ENCODE results near the gene C4BPA. TPM values are rescaled to one million over a fixed set of nuclear protein-coding genes. Genes with fewer than 3 reads are reported as not detected.

C4BPA gene
- total and polyA plus RNA-seq, 2 of the 8 experiments (the other 6 are each of a cell fraction or from before 2014, with no cell fraction given), result not detected

DNA sequence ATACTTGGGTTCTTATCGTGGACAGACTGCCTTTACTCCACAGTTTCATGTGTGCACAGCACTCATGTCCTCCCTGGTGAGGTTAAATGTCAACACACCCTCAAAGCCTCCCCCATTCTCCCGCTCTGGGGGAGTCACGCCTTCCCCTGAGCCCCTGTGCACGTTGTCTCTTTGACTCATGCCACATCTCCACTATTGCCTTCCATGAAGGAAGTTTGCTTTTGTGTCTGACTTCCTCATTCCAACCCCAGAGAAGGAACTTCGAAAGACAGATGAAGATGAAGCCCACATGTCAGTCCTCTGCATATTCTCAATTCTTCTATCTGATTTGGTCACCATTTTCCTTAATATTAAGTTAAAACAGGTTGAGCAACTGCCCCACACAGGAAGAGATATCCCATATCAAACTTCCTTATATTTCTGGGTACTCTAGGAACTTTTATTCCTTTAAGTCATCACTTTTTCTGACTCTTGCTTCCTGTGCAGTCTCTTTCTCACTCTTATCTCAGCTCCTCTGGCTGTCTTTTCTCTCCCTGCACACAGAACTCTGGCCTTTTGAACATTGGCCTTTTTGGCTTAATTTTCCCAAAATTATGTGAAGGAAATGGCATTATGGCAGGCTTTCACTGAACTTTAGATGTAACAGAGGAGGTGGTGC, 41.5 kb downstream of the C4BPA start:
- H3K14ac ChIP-seq (ENCODE audit: insufficient read length), result no peak overlapping the region
- H3K79me2 ChIP-seq (ENCODE audit: control insufficient read depth in 1 of 2, insufficient read depth in 2 of 2, low read length in 2 of 2), result no peaks in the 10 kb centered on the region
- H3K27ac ChIP-seq (ENCODE audit: low read depth, low read length), result no peak overlapping the region
- H3K9me3 ChIP-seq (ENCODE audit: insufficient read depth in 2 of 2, low read depth in 1 of 2, low read length in 1 of 2), result no peaks in the 10 kb centered on the region
- DNase-seq (ENCODE audit: low read depth in 1 of 2, low spot score in 2 of 2) (no peak), FAIRE-seq (no peak)
- H2BK120ac ChIP-seq (replicated peaks; ENCODE audit: low read depth, low read length), result no peak overlapping the region
- TF ChIP-seq JUN (IDR thresholded peaks at IDR 0.05; ENCODE audit: low read depth, low read length), result no peak
- TF ChIP-seq, protein P1, sequence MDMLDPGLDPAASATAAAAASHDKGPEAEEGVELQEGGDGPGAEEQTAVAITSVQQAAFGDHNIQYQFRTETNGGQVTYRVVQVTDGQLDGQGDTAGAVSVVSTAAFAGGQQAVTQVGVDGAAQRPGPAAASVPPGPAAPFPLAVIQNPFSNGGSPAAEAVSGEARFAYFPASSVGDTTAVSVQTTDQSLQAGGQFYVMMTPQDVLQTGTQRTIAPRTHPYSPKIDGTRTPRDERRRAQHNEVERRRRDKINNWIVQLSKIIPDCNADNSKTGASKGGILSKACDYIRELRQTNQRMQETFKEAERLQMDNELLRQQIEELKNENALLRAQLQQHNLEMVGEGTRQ (IDR thresholded peaks at IDR 0.05; ENCODE audit: low read length), result no peak
- TF ChIP-seq KDM4A (IDR thresholded peaks at IDR 0.05; ENCODE audit: low read depth, low read length, severe bottlenecking), result no peak
- H3K9ac ChIP-seq (replicated peaks in 1 of 4; ENCODE audit: extremely low read depth in 1 of 4, low read depth in 3 of 4, low read length in 3 of 4), result no peak overlapping the region
- H2BK20ac ChIP-seq (ENCODE audit: low read length), result no peak overlapping the region
- H3K4ac ChIP-seq (replicated peaks; ENCODE audit: insufficient read length, low read depth, low read length), result no peak overlapping the region
- 87% methylated on average over 5 of the region's 5 CpGs; no CpG with 5 or more reads in 1 of the 2 experiments for WGBS, 2 experiments (ENCODE audit: extremely low coverage in 1 of 2, insufficient coverage in 1 of 2, insufficient read length in 1 of 2, insufficient replicate concordance in 2 of 2, low coverage in 1 of 2, low lambda C conversion rate in 2 of 2, missing lambda C conversion rate in 1 of 2)
- H3K27me3 ChIP-seq (replicated peaks in 1 of 4; ENCODE audit: control insufficient read depth in 3 of 4, extremely low read depth in 1 of 4, insufficient read depth in 3 of 4, low read length in 3 of 4), result peaks cover 0 to 1% (median 0%) of the 10 kb centered on the region in 4 experiments; a peak in 1 of 7 replicates
- H2BK12ac ChIP-seq (ENCODE audit: low read depth, low read length), result no peak overlapping the region
- H3K36me3 ChIP-seq (ENCODE audit: control insufficient read depth in 2 of 4, insufficient read depth in 4 of 4, low read length in 3 of 4), result no peaks in the 10 kb centered on the region
- no peak overlapping the region for H4K8ac ChIP-seq (ENCODE audit: extremely low read depth, insufficient read depth, low read length)
- CTCF ChIA-PET (ENCODE audit: partially characterized antibody), result no interaction called here
- H3K56ac ChIP-seq (replicated peaks; ENCODE audit: insufficient read length, low read depth, low read length), result no peak overlapping the region
- H2AK5ac ChIP-seq (ENCODE audit: low read depth, low read length), result no peak overlapping the region
- POLR2A ChIA-PET (ENCODE audit: partially characterized antibody), result no interaction called here
- no peak overlapping the region for H4K91ac ChIP-seq (replicated peaks; ENCODE audit: insufficient read length, low read length)
- no peak overlapping the region for H3K4me3 ChIP-seq (ENCODE audit: extremely low read depth in 1 of 4, insufficient read depth in 2 of 4, low read depth in 3 of 4, low read length in 4 of 4)
- H4K5ac ChIP-seq (ENCODE audit: insufficient read length, low read depth, low read length), result no peak overlapping the region
- H3K4me1 ChIP-seq (replicated peaks in 1 of 4; ENCODE audit: control insufficient read depth in 3 of 4, insufficient read depth in 4 of 4, low read length in 3 of 4), result no peaks in the 10 kb centered on the region
- H3K18ac ChIP-seq (ENCODE audit: extremely low read depth, low read length), result no peak overlapping the region
- H3K79me1 ChIP-seq (ENCODE audit: low read depth, low read length), result no peaks in the 10 kb centered on the region
- H3K23me2 ChIP-seq (ENCODE audit: low read depth, low read length), result no peaks in the 10 kb centered on the region; the same call in 1 of the 2 replicates
- H3K23ac ChIP-seq (ENCODE audit: insufficient read length), result no peak overlapping the region
- no peaks in the 10 kb centered on the region for H4K20me1 ChIP-seq (replicated peaks in 1 of 2; ENCODE audit: control insufficient read depth in 1 of 2, insufficient read depth in 2 of 2, low read length in 2 of 2)
- no peak overlapping the region for H3K4me2 ChIP-seq (ENCODE audit: insufficient read depth in 1 of 2, low read depth in 2 of 2, low read length in 2 of 2)
- H2BK5ac ChIP-seq (ENCODE audit: low read depth, low read length), result no peak overlapping the region
- no peak overlapping the region for H2AFZ ChIP-seq (ENCODE audit: low read length)
- H2BK15ac ChIP-seq (ENCODE audit: low read length), result no peak overlapping the region
